Endothelial cell of umbilical vein (primary cell): ENCODE results near the gene OR9A2. TPM values are rescaled to one million over a fixed set of nuclear protein-coding genes. Genes with fewer than 3 reads are reported as not detected.

Experiments used
- BruUV-seq: library from RNA; stranded (reverse); fragments of 400-500 nt; replicated peaks from 2 replicates; lab custom pipeline; 2021; lab: Mats Ljungman, UMichigan
- CTCF ChIA-PET: fragments of 300-600, 350-600 bp; sonication (Branson Sonifier 250); formaldehyde crosslinking; loops from one replicate; lab custom pipeline; 2021; ENCODE audit warnings: antibody characterized with exemption, inconsistent platforms; lab: Charles Lee
- POLR2A ChIA-PET: fragments of 300-600, 350-600 bp; sonication (Branson Sonifier 250); formaldehyde crosslinking; loops from one replicate; lab custom pipeline; 2021; ENCODE audit warnings: antibody characterized with exemption, inconsistent platforms; lab: Charles Lee
- DNase-seq: peaks from one replicate; pipeline ENCODE4 v3.0.0-alpha.2; 2011; ENCODE audit warnings: low read depth, low spot score
- FAIRE-seq: peaks from 2 replicates; lab custom pipeline; 2011; peaks lifted over from hg19 to GRCh38; lab: Jason Lieb, UNC
- H2AFZ ChIP-seq: 2 replicates; pipeline ENCODE4 v1.6.0; 2012; ENCODE audit warnings: low read depth, low read length, control low read depth, inconsistent platforms
- H3K27ac ChIP-seq: 2 replicates; pipeline ENCODE4 v1.5.1; 2011; ENCODE audit warnings: low read depth, mild to moderate bottlenecking, control low read depth, low read length, moderate library complexity; ENCODE audit not compliant: insufficient read depth
- H3K27me3 ChIP-seq, 2 experiments: 2 replicates each; pipeline versions ENCODE4 v1.6.0 to v1.6.1; 2011; ENCODE audit warnings: low read length in 2 of 2, mixed read lengths in 1 of 2; ENCODE audit not compliant: control insufficient read depth in 2 of 2, insufficient read depth in 2 of 2
- H3K36me3 ChIP-seq, 2 experiments: 2 replicates in 1 of 2; 3 replicates in 1 of 2; pipeline ENCODE4 v1.5.1; 2011; ENCODE audit warnings: low read length in 2 of 2, mild to moderate bottlenecking in 1 of 2, moderate library complexity in 1 of 2; ENCODE audit not compliant: control insufficient read depth in 2 of 2, insufficient read depth in 2 of 2; ENCODE audit errors: extremely low read depth in 1 of 2
- H3K4me1 ChIP-seq: 3 replicates; pipeline ENCODE4 v1.5.1; 2011; ENCODE audit warnings: mild to moderate bottlenecking, low read length; ENCODE audit not compliant: control insufficient read depth, insufficient read depth; ENCODE audit errors: extremely low read depth
- H3K4me2 ChIP-seq: 2 replicates; pipeline ENCODE4 v1.6.1; 2011; ENCODE audit warnings: low read length, control low read depth, mixed read lengths; ENCODE audit not compliant: insufficient read depth
- H3K4me3 ChIP-seq, 3 experiments: fragments of 200-600 bp in 1 of 3; sonication (generic), shearing (Covaris generic) in 1 of 3; replicated peaks in 1 of 3; 2 replicates each; pipeline ENCODE4 v1.5.1; 2011 to 2016; ENCODE audit warnings: control low read depth in 3 of 3, low read length in 3 of 3, mild to moderate bottlenecking in 2 of 3, inconsistent platforms in 1 of 3, low read depth in 1 of 3, moderate library complexity in 1 of 3; ENCODE audit not compliant: insufficient read depth in 1 of 3
- H3K79me2 ChIP-seq: 2 replicates; pipeline ENCODE4 v1.6.0; 2012; ENCODE audit warnings: low read length, inconsistent platforms; ENCODE audit not compliant: control insufficient read depth, insufficient read depth
- H3K9ac ChIP-seq: replicated peaks from 2 replicates; pipeline ENCODE3; 2011; ENCODE audit warnings: low read length, control low read depth; ENCODE audit not compliant: insufficient read depth; ENCODE audit errors: extremely low read depth
- H3K9me1 ChIP-seq: replicated peaks from 3 replicates; pipeline ENCODE4 v1.6.0; 2011; ENCODE audit warnings: mild to moderate bottlenecking, low read length; ENCODE audit not compliant: control insufficient read depth, insufficient read depth; ENCODE audit errors: extremely low read depth
- H3K9me3 ChIP-seq: replicated peaks from 2 replicates; pipeline ENCODE4 v1.5.1; 2012; ENCODE audit warnings: low read length, inconsistent platforms; ENCODE audit not compliant: control insufficient read depth, insufficient read depth
- H4K20me1 ChIP-seq: replicated peaks from 2 replicates; pipeline ENCODE3; 2011; ENCODE audit warnings: mild to moderate bottlenecking, low read length; ENCODE audit not compliant: control insufficient read depth, insufficient read depth; ENCODE audit errors: extremely low read depth
- CTCF ChIP-seq, 2 donors: IDR thresholded peaks; 1 replicate in 1 of 2; 2 replicates in 1 of 2; pipeline ENCODE4 v1.5.1; 2011; ENCODE audit warnings: low read length in 2 of 2, mild to moderate bottlenecking in 2 of 2, moderate library complexity in 2 of 2, control low read depth in 1 of 2, inconsistent platforms in 1 of 2, low read depth in 1 of 2; ENCODE audit not compliant: insufficient read depth in 1 of 2; ENCODE audit errors: extremely low read depth in 1 of 2
- EZH2 ChIP-seq: IDR thresholded peaks from 2 replicates; pipeline ENCODE4 v1.6.1; 2012; ENCODE audit warnings: borderline replicate concordance, low read depth, mild to moderate bottlenecking, moderate library complexity, low read length, inconsistent platforms; ENCODE audit not compliant: severe bottlenecking
- FOS ChIP-seq: IDR thresholded peaks from 2 replicates; pipeline ENCODE4 v1.6.1; 2011; ENCODE audit warnings: mild to moderate bottlenecking, low read length, moderate library complexity, borderline replicate concordance; ENCODE audit not compliant: insufficient read depth
- GATA2 ChIP-seq: IDR thresholded peaks from 2 replicates; pipeline ENCODE4 v1.7.0; 2011; ENCODE audit warnings: low read depth, mild to moderate bottlenecking, moderate library complexity, mixed read lengths, low read length; ENCODE audit not compliant: insufficient read length, insufficient read depth
- JUN ChIP-seq: IDR thresholded peaks from 2 replicates; pipeline ENCODE4 v1.6.1; 2011; ENCODE audit warnings: borderline replicate concordance, low read depth; ENCODE audit not compliant: insufficient read length, insufficient read depth
- MAX ChIP-seq: IDR thresholded peaks from 2 replicates; pipeline ENCODE4 v1.6.1; 2011; ENCODE audit not compliant: insufficient read depth, insufficient read length
- MYC ChIP-seq: IDR thresholded peaks from one replicate; pipeline ENCODE4 v1.6.1; 2011; ENCODE audit warnings: mild to moderate bottlenecking, low read depth, low read length
- POLR2A ChIP-seq: IDR thresholded peaks from 2 replicates; pipeline ENCODE4 v1.6.1; 2012; ENCODE audit warnings: low read depth, mild to moderate bottlenecking, control low read depth, low read length
- POLR2AphosphoS5 ChIP-seq: IDR thresholded peaks from 2 replicates; pipeline ENCODE4 v1.6.1; 2012; ENCODE audit warnings: low read depth, mild to moderate bottlenecking, control low read depth, low read length, moderate library complexity; ENCODE audit not compliant: insufficient read depth
- dilution Hi-C: fragments of 300-500 bp; cut with MboI; formaldehyde crosslinking; loops from one replicate; pipeline ENCODE4 v1.15.0; 2019; ENCODE audit warnings: low sequenced_read_pairs; ENCODE audit not compliant: extremely low pct_ligation_motif_present
- intact Hi-C: fragments of 100-400 bp; cut with micrococcal nuclease; formaldehyde crosslinking; loops from one replicate; pipeline ENCODE4 v1.10.0; 2022
- polyA plus RNA-seq, 4 experiments: library from polyadenylated mRNA; depleted of rRNA in 3 of 4; stranded (reverse) in 3 of 4; unstranded in 1 of 4; fragments of >200 nt; gene quantifications; 2 replicates each; pipeline versions ENCODE4 v1.2.1 to v1.2.3, GENCODE V29; 2011 to 2012; ENCODE audit warnings: missing spikeins in 1 of 4
- total RNA-seq: library from RNA; stranded (reverse); gene quantifications from 2 replicates; pipeline ENCODE4 v1.2.3, GENCODE V29; 2021

Gene OR9A2
- total and polyA plus RNA-seq, 2 donors (not counting 3 experiments of a cell fraction or from before 2014, with no cell fraction given), result not detected

- H3K36me3 ChIP-seq, result no peaks in the 10 kb centered on the region
- H3K9me1 ChIP-seq, result no peaks in the 10 kb centered on the region
- DNase-seq (no peak), FAIRE-seq (no peak)
- no peaks in the 10 kb centered on the region for H3K27me3 ChIP-seq
- dilution Hi-C loops (no loop called here), intact Hi-C loops (no loop called here)
- POLR2A ChIA-PET, result no interaction called here
- no peaks in the 10 kb centered on the region for H3K4me1 ChIP-seq
- H3K9ac ChIP-seq, result no peak overlapping the region
- no peaks in the 10 kb centered on the region for H3K9me3 ChIP-seq
- no peaks in the 10 kb centered on the region for H4K20me1 ChIP-seq
- H2AFZ ChIP-seq, result no peak overlapping the region
- TF ChIP-seq CTCF (IDR thresholded peaks at IDR 0.05; ENCODE audit: extremely low read depth in 1 of 2, insufficient read depth in 1 of 2, low read depth in 1 of 2, low read length in 2 of 2) (no peak), FOS (no peak), JUN (no peak), MYC (no peak), MAX (no peak), POLR2AphosphoS5 (no peak), POLR2A (no peak), GATA2 (no peak), EZH2 (no peak)
- no peak overlapping the region for H3K27ac ChIP-seq
- CTCF ChIA-PET, result interaction anchor here (2.5 kb wide), 1 partner anchor 161 kb away, joined by 6 read pairs; no protein-coding TSS in a partner anchor
- H3K4me3 ChIP-seq, result no peak overlapping the region
- H3K79me2 ChIP-seq, result no peaks in the 10 kb centered on the region
- no TSS peak for BruUV-seq
- H3K4me2 ChIP-seq, result no peak overlapping the region
Observed at GRCh38 chr7:143054621-143055020, 27.7 kb upstream of the OR9A2 start.
